ENCODE results near the gene AP5M1. TPM values are rescaled to one million over a fixed set of nuclear protein-coding genes. Genes with fewer than 3 reads are reported as not detected.
"Not testable (repeated sequence)": the region's sequence is repeated elsewhere in the genome, so short reads cannot be mapped to it uniquely, and the experiment has no call there.

AP5M1 gene, protein sequence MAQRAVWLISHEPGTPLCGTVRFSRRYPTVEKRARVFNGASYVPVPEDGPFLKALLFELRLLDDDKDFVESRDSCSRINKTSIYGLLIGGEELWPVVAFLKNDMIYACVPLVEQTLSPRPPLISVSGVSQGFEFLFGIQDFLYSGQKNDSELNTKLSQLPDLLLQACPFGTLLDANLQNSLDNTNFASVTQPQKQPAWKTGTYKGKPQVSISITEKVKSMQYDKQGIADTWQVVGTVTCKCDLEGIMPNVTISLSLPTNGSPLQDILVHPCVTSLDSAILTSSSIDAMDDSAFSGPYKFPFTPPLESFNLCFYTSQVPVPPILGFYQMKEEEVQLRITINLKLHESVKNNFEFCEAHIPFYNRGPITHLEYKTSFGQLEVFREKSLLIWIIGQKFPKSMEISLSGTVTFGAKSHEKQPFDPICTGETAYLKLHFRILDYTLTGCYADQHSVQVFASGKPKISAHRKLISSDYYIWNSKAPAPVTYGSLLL
- 10 to 100 TPM; 70.8 to 91.8 TPM for total RNA-seq

DNA sequence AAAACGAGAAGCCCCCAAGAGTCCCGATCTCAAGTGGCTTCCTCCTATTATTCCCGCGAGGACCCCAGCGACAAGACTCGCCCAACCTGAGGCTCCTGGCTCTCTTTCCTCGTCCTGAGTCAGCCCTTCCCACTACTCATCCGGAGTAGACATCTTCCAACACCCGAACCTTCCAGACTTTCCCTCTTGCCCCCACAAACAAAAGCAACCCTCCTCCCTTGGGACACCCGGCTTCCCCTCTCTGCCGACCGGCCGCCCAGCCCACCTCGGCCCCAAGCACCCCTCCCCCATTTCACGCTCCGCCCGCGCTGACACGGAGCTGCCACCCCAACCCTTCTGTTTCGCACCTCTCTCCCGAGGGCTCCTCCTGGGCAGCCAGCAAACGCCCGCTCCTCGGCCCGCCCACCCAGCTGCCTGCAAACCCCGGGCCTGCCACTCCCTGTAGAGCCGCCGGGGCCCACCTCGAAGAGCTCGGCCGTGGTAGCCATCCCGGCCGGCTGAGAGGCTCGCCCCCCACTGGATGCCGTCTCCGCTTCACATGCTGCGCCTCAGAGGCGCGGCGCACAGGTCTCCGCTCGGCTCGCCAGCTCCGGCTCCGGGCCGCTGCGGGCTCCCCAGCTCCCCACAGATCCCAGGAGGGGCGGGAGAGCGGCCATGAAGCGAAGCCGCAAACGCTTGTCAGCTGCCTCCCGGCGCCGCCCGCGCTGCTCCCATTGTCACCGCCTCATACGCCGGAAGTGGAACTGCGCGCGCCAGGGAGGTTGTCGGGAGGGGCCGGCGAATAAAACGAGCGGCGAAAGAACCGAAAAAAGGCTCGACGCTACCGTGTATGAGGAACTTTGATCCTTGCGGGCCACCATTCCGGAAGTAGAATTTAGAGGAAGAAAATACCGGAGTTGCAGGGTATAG, at the start of gene AP5M1, which contains the start of gene EXOC5:
Gene AP5M1, plus strand, starts transcription at position 811 of the 909 bp plus-strand sequence. CDS start 344 bp downstream, outside the sequence.
Gene EXOC5, minus strand, starts transcription at position 745 of the 909 bp plus-strand sequence. Its CDS starts 257 bp downstream, at position 488.
- peak; percentile 97 for DNase-seq
- Histone ChIP-seq H3K9me3 (no peaks in the 10 kb centered on the region), H3K4me3 (peak within 1 kb of the TSS; percentile 90), H3K36me3 (no peaks in the 10 kb centered on the region), H3K4me1 (peaks cover 3% of the 10 kb centered on the region), H3K9ac (ENCODE audit: low read depth in 2 of 2, low read length in 2 of 2) (peak within 1 kb of the TSS; percentile 92 to 94), H3K27ac (peak within 1 kb of the TSS; percentile 99), H3K27me3 (no peaks in the 10 kb centered on the region)
- intact Hi-C loops (cut with DNase I): no loop called here
- no peak for TF ChIP-seq CTCF (IDR thresholded peaks at IDR 0.05)

DNA sequence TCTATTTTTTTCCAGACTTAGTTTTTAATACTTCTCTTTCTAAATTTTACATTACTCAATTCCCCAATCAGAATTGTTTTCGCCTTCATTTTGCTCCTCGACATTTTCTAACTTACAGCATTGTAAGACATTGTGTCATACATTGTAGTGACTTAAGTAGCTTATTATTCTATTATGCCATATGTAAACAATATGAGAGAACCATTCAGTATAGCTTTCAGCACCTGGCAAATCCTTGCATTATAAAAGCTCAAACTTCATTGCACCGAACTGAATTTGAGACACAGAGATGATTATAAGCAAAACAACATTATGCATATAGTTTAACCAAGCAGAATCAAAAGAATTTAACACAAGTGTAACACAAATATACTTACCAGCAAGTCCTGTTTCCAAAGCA, 46.8 kb upstream of the AP5M1 start:
- TF ChIP-seq CTCF (IDR thresholded peaks at IDR 0.05): no peak
- DNase-seq: no peak
- peaks cover 3% of the 10 kb centered on the region for H3K36me3 ChIP-seq
- intact Hi-C loops (cut with DNase I): no loop called here
- H3K9me3 ChIP-seq: no peaks in the 10 kb centered on the region
- no peaks in the 10 kb centered on the region for H3K27me3 ChIP-seq
- H3K27ac ChIP-seq: no peak overlapping the region
- no peak overlapping the region for H3K4me3 ChIP-seq
- no peaks in the 10 kb centered on the region for H3K4me1 ChIP-seq
- no peak overlapping the region for H3K9ac ChIP-seq (ENCODE audit: low read depth in 2 of 2, low read length in 2 of 2)

- Histone ChIP-seq H3K9ac (ENCODE audit: low read depth in 2 of 2, low read length in 2 of 2) (no peak overlapping the region), H3K27ac (no peak overlapping the region), H3K36me3 (peaks cover 5% of the 10 kb centered on the region), H3K27me3 (no peaks in the 10 kb centered on the region), H3K9me3 (no peaks in the 10 kb centered on the region), H3K4me1 (no peaks in the 10 kb centered on the region), H3K4me3 (no peak overlapping the region)
- no peak for DNase-seq
- TF ChIP-seq CTCF (IDR thresholded peaks at IDR 0.05): no peak
- intact Hi-C loops (cut with DNase I): no loop called here
Observed at GRCh38 chr14:57227083-57227482, 41.7 kb upstream of the AP5M1 start.

DNA sequence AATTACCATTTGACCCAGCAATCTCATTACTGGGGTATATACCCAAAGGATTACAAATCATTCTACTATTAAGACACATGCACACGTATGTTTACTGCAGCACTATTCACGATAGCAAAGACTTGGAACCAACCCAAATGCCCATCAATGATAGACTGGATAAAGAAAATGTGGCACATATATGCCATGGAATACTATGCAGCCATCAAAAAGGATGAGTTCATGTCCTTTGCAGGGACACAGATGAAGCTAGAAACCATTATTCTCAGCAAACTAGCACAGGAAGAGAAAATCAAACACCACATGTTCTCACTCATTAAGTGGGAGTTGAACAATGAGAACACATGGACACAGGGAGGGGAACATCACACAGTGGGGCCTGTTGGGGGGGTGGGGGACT, 40.5 kb upstream of the AP5M1 start:
- H3K36me3 ChIP-seq; H3K27me3 ChIP-seq; H3K4me1 ChIP-seq; DNase-seq; intact Hi-C loops (cut with DNase I); H3K4me3 ChIP-seq; H3K27ac ChIP-seq; H3K9me3 ChIP-seq; H3K9ac ChIP-seq (ENCODE audit: low read depth in 2 of 2, low read length in 2 of 2): not testable (repeated sequence)

DNA sequence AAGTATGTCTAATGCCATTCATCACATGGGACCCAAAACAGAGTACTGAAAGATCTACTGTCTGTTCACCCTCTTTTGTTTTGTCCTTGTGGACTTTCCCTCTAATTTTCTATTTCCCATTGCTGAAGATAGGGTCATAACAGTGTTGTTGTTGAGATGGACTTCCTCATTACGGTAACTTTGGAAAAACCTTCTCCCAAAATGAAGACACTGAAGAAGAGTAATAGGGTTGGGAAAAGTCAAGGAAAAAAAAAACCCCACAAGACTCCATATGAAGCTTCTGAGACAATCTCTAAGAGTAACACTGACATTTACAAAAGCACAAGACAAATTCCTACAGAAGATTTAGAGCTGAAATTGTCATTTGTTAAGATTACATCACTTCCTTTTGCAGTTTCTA, 36.8 kb upstream of the AP5M1 start:
- H3K36me3 ChIP-seq: peaks cover 5% of the 10 kb centered on the region

GRCh38 chr14:57240115-57240514, 28.7 kb upstream of the AP5M1 start:
- H3K36me3 ChIP-seq; DNase-seq; H3K9ac ChIP-seq (ENCODE audit: low read depth in 2 of 2, low read length in 2 of 2); H3K27ac ChIP-seq; H3K27me3 ChIP-seq; H3K4me1 ChIP-seq; H3K9me3 ChIP-seq; intact Hi-C loops (cut with DNase I); H3K4me3 ChIP-seq: not testable (repeated sequence)

More for the DNA sequence above, 36.8 kb upstream of the AP5M1 start:
- H3K27me3 ChIP-seq: no peaks in the 10 kb centered on the region
- DNase-seq: no peak
- no peaks in the 10 kb centered on the region for H3K9me3 ChIP-seq
- no peaks in the 10 kb centered on the region for H3K4me1 ChIP-seq
- H3K27ac ChIP-seq: no peak overlapping the region
- H3K9ac ChIP-seq (ENCODE audit: low read depth in 2 of 2, low read length in 2 of 2): no peak overlapping the region
- intact Hi-C loops (cut with DNase I): no loop called here
- no peak for TF ChIP-seq CTCF (IDR thresholded peaks at IDR 0.05)
- H3K4me3 ChIP-seq: no peak overlapping the region

Measured in colonic mucosa (tissue), 4 donors.